CD4-positive, alpha-beta T cell treated with Interleukin-21 for 1 hour (primary cell): Measurements from ENCODE around the gene GLI3.

ENCODE experiments used
- DNase-seq: peaks from one replicate; pipeline ENCODE4 v3.0.0-alpha.2; 2020

Gene GLI3

GRCh38 chr7:42135728-42136127, 101.3 kb downstream of the GLI3 start:
- DNase-seq = no peak

- DNase-seq = no peak
Observed at GRCh38 chr7:42134276-42134876, 102.6 kb downstream of the GLI3 start.

DNA sequence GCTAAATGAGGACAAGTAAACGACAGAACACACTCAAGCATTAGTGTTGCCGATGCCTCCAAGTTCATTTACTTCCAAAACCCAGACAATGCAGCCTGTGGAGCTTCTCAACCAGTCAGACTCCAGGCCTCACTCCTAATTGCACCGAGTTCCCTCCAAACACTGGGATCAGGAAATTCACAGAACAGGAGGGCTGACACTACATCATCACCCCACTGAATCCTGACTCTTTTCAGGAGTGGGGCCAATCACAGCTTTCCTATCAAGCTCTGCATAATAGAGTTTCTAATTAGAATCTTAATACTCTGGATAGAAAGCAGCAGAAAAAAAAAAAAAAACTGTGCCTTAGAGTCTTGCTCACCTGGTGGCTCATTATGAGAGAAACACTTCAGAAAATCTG, 103.7 kb downstream of the GLI3 start:
- DNase-seq = no peak

DNA sequence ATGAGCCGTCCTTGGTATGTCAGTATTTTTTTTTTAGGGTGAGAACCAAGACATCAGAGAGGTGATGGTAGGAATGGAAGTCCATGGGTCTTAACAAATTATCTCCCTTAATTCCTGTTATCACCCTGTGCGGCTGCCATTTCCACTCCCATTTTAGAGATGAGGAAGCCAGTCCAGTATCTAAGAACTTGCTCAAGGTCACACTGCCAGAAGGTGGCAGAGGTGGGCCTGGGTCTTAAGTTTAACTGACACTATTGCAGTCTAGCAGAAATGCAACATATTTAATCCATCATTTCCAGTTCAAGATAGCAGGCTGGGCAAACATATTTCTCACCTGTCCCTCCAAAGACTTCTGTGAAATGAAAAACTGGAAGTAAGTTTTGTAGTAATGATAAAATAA, 108.3 kb downstream of the GLI3 start:
- DNase-seq = no peak

DNA sequence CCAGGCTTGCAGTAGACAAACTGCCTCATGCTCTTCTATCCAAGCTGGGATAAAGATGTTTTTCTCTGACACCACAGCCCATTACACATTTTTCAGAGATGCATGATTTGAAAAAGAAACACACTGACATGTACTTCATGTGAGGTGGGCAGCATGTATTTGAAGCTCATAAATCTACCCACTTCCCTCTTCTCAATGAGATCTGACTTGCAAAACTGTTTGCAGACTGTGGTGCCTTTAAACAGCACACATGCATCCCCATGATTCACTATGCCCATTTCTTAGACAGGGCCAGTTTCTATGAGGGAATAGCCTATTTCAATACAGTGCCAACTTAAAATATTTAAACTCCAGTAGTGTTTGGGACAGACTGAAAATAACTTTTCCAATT, 109.8 kb downstream of the GLI3 start:
- DNase-seq = no peak

- DNase-seq = no peak
Observed at GRCh38 chr7:42126475-42127231, 110.4 kb downstream of the GLI3 start.

GRCh38 chr7:42125321-42125720, 111.7 kb downstream of the GLI3 start:
- no peak for DNase-seq

DNA sequence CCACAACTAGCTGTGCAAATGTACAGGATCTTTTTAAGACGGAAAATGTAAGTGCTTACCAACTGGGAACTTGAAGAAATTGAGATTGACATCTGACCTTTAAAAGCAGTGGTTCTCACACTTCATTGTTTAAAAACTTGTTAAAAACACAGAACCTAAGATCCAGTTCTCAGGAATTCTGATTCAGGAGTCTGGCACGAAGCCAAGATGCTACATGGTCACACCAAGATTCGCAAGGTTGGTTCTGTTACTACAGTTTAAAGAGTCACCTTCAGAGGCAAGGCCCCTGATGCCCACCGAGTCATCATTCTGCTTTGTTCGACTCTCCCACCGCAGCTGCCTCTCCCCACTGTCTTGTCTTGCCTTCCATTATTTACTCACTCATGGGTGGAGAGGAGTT, 113.3 kb downstream of the GLI3 start:
- no peak for DNase-seq

GRCh38 chr7:42120191-42120590, 116.8 kb downstream of the GLI3 start:
- DNase-seq = no peak

GRCh38 chr7:42117201-42117600, 119.8 kb downstream of the GLI3 start:
- no peak for DNase-seq

DNA sequence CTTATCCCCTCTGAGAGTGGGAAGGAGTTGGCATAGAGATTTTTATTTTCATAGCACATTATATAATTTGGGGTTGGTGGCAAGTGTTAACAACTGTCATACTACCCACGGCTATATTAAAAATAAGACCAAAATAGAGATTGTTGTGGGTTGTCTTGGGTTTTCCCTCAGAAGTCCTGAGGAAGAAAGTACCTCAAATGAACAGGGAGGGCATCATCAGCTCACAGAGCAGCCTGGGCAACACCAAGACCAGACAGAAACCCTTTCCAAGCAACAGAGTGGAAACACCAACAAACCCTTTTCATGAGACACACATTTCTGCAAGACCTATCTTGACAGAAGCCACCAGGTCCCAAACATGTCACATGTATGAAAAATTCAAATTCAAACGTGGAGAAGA, 121.2 kb downstream of the GLI3 start:
- DNase-seq = no peak

DNA sequence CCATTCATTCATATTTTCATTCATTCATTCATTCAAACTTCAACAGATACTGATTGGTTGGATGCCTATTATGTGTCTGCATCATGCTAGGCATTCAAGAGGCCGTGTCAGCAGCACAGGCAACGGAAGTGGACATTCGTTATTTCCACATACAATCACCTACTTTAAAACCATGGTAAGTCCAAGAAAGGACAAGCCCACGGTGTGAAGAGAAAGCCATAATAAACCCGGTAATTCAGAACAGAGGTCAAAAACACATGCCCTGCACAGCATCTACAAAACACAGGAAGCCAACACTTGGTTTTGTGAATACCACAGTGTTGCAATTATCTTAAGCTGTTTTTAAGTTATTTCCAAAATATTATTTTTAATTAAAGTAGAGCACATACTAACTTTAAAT, 126.7 kb downstream of the GLI3 start:
- no peak for DNase-seq

- DNase-seq = no peak
Observed at GRCh38 chr7:42108803-42109528, 128.0 kb downstream of the GLI3 start.

DNA sequence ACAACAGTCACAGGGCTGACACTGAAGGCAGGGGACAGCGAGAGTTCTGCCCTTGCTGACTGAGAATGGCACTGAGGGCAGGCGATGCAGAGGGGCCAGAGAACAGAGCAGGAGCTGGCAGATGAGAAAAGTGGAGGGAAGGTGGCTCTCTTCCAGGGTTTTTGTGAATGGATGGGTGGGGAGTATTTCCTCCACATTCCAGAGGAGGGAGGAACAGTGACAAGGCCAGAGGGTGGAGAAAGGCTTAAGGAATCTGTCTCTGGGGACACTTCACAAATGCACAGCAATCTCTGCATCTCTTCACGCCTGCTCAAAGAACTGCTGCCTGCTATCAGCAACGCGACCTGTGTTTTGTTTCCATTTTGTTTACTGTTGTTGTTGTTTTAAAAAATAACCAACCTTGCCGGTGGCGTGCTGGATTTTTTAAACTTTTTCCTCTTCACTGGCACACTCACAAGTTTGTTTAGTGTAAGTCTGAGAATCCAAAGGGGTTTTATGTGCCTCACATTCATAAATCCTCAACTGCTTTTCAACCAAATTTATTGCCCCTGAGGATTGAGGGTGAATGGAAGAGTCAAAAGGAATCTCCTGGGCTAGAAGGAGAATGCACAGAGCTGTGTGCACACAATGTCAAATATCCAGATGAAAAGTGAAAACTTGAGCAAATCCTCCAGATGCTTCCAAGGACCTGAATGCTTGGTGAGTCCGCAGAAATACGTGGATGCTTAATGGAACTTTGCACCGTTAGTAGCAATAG, 129.3 kb downstream of the GLI3 start:
- no peak for DNase-seq

- no peak for DNase-seq
Observed at GRCh38 chr7:42106562-42106961, 130.4 kb downstream of the GLI3 start.

GRCh38 chr7:42105554-42106358, 131.3 kb downstream of the GLI3 start:
- DNase-seq = no peak

DNA sequence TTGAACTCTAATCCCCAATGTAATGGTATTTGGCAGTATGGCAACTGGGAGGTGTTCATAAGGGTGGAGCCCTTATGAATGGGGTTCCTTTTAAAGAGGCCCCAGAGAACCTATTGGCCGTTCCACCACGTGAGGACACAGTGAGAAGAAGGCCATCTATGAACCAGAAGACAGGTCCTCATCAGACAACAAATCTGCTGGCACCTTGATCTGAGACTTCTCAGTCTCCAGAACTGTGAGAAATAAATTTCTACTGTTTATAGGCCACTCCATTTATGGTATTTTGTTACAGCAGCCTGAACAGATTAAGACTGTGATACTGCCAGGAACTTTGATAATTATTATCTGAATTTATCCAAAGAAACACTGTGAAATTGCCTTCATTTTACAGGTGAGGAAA, 132.3 kb downstream of the GLI3 start:
- DNase-seq = no peak

- no peak for DNase-seq
Observed at GRCh38 chr7:42104231-42104630, 132.8 kb downstream of the GLI3 start.

DNA sequence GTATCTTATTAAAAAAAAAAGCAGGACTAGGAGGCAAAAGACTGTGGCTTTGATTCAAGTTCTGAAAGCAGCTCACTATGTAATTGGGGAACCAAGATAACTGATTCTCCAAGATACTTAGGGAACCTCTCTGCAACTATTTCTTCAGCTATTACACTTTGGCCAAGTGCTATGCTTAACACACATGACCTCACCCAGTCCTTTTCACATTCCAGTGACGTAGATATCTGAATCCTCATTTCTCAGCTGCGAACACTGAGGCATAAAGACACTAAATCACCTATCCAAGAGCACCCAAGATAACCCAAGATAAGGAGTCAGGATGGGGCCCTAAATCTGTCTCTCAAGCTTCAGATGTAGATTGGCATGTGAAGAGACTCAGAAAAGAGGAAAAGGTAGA, 133.6 kb downstream of the GLI3 start:
- DNase-seq = no peak

- DNase-seq = no peak
Observed at GRCh38 chr7:42103020-42103419, 134.0 kb downstream of the GLI3 start.

DNA sequence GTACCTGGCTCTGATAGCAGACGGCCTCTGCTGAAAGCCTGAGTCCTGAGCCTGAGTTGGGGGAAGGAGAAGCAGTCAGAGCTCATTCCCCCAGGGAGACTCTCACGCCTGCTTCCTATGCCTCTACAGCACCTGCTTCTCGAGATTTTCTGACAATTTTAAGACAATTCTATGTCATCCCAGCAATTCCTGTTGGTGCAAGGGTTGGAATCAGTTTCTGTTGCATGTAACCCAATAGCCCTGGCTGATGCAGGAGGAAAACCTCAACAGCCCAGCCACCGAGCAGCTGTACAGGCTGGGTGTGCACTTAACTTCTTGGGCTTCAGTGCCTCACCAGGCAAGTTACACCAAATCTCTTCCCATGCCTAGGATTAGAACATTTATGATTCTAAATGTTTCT, 134.7 kb downstream of the GLI3 start:
- DNase-seq = no peak

DNA sequence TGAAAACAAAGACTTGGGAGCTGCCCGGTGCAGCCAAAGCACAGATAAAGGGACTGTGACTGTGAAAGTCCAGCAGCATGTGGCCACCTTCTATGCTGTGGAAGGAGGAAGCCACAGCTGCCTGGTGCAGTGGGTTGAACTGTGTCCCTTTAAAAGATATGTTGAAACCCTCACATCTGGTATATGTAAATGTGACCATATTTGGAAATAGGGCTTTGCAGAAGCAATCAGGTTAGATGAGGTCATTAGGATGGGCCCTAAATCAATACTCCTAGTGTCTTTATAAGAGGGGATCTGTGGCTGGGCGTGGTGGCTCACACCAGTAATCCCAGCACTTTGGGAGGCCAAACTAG, 136.9 kb downstream of the GLI3 start:
- no peak for DNase-seq
